NCI-H128 (cell line): ENCODE data around the gene RER1.

ENCODE experiments used
- DNase-seq: peaks from one replicate; lab custom pipeline; 2025; ENCODE audit not compliant: unreplicated experiment; lab: John Stamatoyannopoulos, UW

The RER1 gene

GRCh38 chr1:2405588-2406295, 14.1 kb downstream of the RER1 start:
- DNase-seq, result no peak

- no peak for DNase-seq
Measured at GRCh38 chr1:2406451-2407041, 14.9 kb downstream of the RER1 start.

- DNase-seq, result no peak
Measured at GRCh38 chr1:2407166-2407990, 15.7 kb downstream of the RER1 start.

GRCh38 chr1:2407991-2408275, 16.3 kb downstream of the RER1 start:
- DNase-seq, result no peak

GRCh38 chr1:2408456-2408855, 16.8 kb downstream of the RER1 start:
- DNase-seq, result no peak

- no peak for DNase-seq
Measured at GRCh38 chr1:2408859-2409276, 17.2 kb downstream of the RER1 start.

- DNase-seq, result no peak
Measured at GRCh38 chr1:2409745-2410144, 18.1 kb downstream of the RER1 start.

- no peak for DNase-seq
Measured at GRCh38 chr1:2411801-2412394, 20.3 kb downstream of the RER1 start.

- peak; percentile 95 for DNase-seq
Measured at GRCh38 chr1:2412395-2412772, 20.7 kb downstream of the RER1 start, which contains the start of gene PEX10. TSS of gene PEX10 (minus strand) at chr1:2412564. CDS start at chr1:2412502, 62 bp downstream.

- no peak for DNase-seq
Measured at GRCh38 chr1:2412773-2413494, 21.3 kb downstream of the RER1 start.

GRCh38 chr1:2413495-2414296, 22.1 kb downstream of the RER1 start:
- DNase-seq, result no peak

GRCh38 chr1:2414297-2414958, 22.8 kb downstream of the RER1 start:
- DNase-seq, result peak; percentile 51

GRCh38 chr1:2415337-2415736, 23.7 kb downstream of the RER1 start:
- no peak for DNase-seq

- DNase-seq, result no peak
Measured at GRCh38 chr1:2415801-2416208, 24.2 kb downstream of the RER1 start.

- DNase-seq, result no peak
Measured at GRCh38 chr1:2416403-2416802, 24.8 kb downstream of the RER1 start.

GRCh38 chr1:2417083-2417832, 25.6 kb downstream of the RER1 start:
- DNase-seq, result no peak

- DNase-seq, result no peak
Measured at GRCh38 chr1:2417833-2418225, 26.2 kb downstream of the RER1 start.

GRCh38 chr1:2418791-2419320, 27.2 kb downstream of the RER1 start:
- DNase-seq, result no peak

- no peak for DNase-seq
Measured at GRCh38 chr1:2419416-2419815, 27.8 kb downstream of the RER1 start.
